Panc1 (cell line): ENCODE measurements around the gene DVL2.
A peak's percentile ranks its signal among the peaks of the same experiment; 100 is the strongest.

Source experiments
- CTCF ChIP-seq: fragments of 450-650 bp; IDR thresholded peaks from 2 replicates; pipeline ENCODE4 v1.5.1; 2017; ENCODE audit warnings: mild to moderate bottlenecking
- POLR2AphosphoS5 ChIP-seq: IDR thresholded peaks from 2 replicates; pipeline ENCODE4 v1.6.1; 2012; ENCODE audit warnings: mild to moderate bottlenecking, low read depth, low read length, moderate library complexity
- TF ChIP-seq, protein P1 (sequence below), 2 experiments: IDR thresholded peaks; 2 replicates each; pipeline ENCODE4 v1.6.1; 2011 to 2012; ENCODE audit warnings: low read depth in 2 of 2, control low read depth in 1 of 2, low read length in 1 of 2, mild to moderate bottlenecking in 1 of 2, moderate library complexity in 1 of 2; ENCODE audit not compliant: insufficient read depth in 1 of 2

DNA sequence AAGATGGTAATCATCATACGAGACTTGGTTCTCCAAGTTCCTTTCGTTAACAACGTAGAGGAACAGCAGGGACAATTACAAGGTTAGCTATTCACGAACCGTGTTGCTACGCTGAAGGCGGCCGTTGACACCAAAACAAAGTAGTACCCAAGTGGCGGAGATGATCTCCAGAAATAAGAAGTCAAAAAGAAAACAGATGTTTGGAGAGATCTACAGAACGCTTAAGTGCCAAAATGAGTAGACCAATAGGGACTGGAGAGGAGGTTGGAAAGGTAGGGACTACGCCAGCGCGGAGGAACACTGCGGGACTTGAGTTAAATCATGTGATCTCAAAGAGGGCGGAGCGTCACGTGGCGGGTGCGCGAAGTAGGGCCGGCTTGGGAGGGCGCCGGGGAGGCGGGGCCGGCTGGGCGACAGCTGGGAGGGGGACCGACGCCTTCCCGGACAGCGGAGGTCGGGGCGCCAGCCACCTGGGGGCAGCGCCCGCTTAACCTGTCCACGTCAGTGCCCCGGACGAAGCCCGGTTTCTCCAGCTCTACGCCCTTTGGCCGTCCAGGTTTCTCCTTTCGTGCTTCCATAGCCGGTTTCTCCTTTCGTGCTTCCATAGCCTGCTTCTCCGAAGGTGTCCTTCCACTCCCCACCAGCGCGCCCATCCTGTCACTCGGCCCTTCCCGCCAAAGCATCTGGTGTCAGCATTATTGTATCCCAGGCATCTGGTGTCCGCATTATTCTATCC, 8.6 kb upstream of the DVL2 start:
- TF ChIP-seq, protein P1, sequence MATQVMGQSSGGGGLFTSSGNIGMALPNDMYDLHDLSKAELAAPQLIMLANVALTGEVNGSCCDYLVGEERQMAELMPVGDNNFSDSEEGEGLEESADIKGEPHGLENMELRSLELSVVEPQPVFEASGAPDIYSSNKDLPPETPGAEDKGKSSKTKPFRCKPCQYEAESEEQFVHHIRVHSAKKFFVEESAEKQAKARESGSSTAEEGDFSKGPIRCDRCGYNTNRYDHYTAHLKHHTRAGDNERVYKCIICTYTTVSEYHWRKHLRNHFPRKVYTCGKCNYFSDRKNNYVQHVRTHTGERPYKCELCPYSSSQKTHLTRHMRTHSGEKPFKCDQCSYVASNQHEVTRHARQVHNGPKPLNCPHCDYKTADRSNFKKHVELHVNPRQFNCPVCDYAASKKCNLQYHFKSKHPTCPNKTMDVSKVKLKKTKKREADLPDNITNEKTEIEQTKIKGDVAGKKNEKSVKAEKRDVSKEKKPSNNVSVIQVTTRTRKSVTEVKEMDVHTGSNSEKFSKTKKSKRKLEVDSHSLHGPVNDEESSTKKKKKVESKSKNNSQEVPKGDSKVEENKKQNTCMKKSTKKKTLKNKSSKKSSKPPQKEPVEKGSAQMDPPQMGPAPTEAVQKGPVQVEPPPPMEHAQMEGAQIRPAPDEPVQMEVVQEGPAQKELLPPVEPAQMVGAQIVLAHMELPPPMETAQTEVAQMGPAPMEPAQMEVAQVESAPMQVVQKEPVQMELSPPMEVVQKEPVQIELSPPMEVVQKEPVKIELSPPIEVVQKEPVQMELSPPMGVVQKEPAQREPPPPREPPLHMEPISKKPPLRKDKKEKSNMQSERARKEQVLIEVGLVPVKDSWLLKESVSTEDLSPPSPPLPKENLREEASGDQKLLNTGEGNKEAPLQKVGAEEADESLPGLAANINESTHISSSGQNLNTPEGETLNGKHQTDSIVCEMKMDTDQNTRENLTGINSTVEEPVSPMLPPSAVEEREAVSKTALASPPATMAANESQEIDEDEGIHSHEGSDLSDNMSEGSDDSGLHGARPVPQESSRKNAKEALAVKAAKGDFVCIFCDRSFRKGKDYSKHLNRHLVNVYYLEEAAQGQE (IDR thresholded peaks at IDR 0.05; ENCODE audit: insufficient read depth in 1 of 2, low read depth in 2 of 2, low read length in 1 of 2), result no peak
- TF ChIP-seq CTCF, result no peak; the same call in 1 of the 2 replicates
- TF ChIP-seq POLR2AphosphoS5, result peak; percentile 92
